KMS-11 (cell line): ENCODE results near the gene TMEM242.

ENCODE experiments used
- H2AFZ ChIP-seq: fragments of 200-600 bp; sonication (generic); 2 replicates; pipeline ENCODE4 v1.6.1; 2016; ENCODE audit warnings: antibody characterized with exemption, mixed run types, low read depth
- H3K27ac ChIP-seq: fragments of 200-600 bp; sonication (generic); 2 replicates; pipeline ENCODE4 v1.6.1; 2016; ENCODE audit warnings: mild to moderate bottlenecking, mixed run types
- H3K27me3 ChIP-seq: fragments of 200-600 bp; sonication (generic); 2 replicates; pipeline ENCODE4 v1.6.1; 2017; ENCODE audit warnings: mild to moderate bottlenecking, low read depth, mixed run types, moderate library complexity; ENCODE audit not compliant: insufficient read depth
- H3K36me3 ChIP-seq: fragments of 200-600 bp; sonication (generic); 2 replicates; pipeline ENCODE4 v1.6.1; 2017; ENCODE audit warnings: mild to moderate bottlenecking, mixed run types; ENCODE audit not compliant: insufficient read depth
- H3K4me1 ChIP-seq: fragments of 200-600 bp; sonication (generic); 2 replicates; pipeline ENCODE4 v1.6.1; 2016; ENCODE audit warnings: mild to moderate bottlenecking, low read depth, mixed run types; ENCODE audit not compliant: poor library complexity, severe bottlenecking
- H3K4me2 ChIP-seq: fragments of 200-600 bp; sonication (generic); 2 replicates; pipeline ENCODE4 v1.7.0; 2016; ENCODE audit warnings: mild to moderate bottlenecking, mixed run types
- H3K4me3 ChIP-seq: fragments of 200-600 bp; sonication (generic); IDR thresholded peaks from 2 replicates; pipeline ENCODE4 v1.6.1; 2017; ENCODE audit warnings: low read depth, low read length, mixed read lengths; ENCODE audit not compliant: insufficient read depth
- H3K79me2 ChIP-seq: fragments of 200-600 bp; sonication (generic); 2 replicates; pipeline ENCODE4 v1.6.1; 2016; ENCODE audit warnings: low read depth, mixed run types; ENCODE audit not compliant: insufficient read depth
- H3K9ac ChIP-seq: fragments of 200-600 bp; sonication (generic); 2 replicates; pipeline ENCODE4 v1.6.1; 2016; ENCODE audit warnings: mild to moderate bottlenecking, mixed run types
- H4K20me1 ChIP-seq: fragments of 200-600 bp; sonication (generic); 2 replicates; pipeline ENCODE4 v1.6.1; 2016; ENCODE audit warnings: mild to moderate bottlenecking, mixed run types; ENCODE audit not compliant: insufficient read depth
- TF ChIP-seq, protein P1 (sequence below): fragments of 200-600 bp; sonication (generic); conservative IDR thresholded peaks from 2 replicates; pipeline ENCODE4 v1.6.1; 2017; ENCODE audit warnings: low read depth, mild to moderate bottlenecking, antibody characterized with exemption, low read length, moderate library complexity, mixed read lengths

Gene TMEM242

DNA sequence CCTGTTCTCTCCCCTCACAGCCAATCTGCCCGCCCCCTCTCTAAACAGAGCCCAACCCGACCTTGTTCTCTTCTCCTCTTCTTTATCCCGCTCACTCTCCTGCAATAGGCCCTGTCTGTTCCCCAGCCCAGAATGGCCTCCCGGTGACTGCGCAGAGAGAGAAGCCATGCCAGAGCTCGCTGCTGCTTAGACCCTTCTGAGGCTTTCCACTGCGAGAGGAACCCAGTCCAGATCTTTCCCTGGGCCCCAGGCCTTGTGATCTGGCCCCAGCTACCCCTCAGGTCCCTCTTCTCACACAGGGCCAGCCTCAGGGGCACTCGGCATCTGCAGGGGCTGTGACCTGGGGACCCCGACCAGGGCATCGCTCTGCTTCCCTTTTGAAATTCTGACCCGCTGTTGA, 58.1 kb downstream of the TMEM242 start:
- H3K27ac ChIP-seq: no peak overlapping the region
- no peaks in the 10 kb centered on the region for H3K27me3 ChIP-seq
- no peaks in the 10 kb centered on the region for H4K20me1 ChIP-seq
- no peaks in the 10 kb centered on the region for H3K4me1 ChIP-seq
- H3K4me2 ChIP-seq: no peak overlapping the region
- no peak overlapping the region for H2AFZ ChIP-seq
- H3K4me3 ChIP-seq: no peak overlapping the region
- H3K9ac ChIP-seq: no peak overlapping the region
- TF ChIP-seq, protein P1, sequence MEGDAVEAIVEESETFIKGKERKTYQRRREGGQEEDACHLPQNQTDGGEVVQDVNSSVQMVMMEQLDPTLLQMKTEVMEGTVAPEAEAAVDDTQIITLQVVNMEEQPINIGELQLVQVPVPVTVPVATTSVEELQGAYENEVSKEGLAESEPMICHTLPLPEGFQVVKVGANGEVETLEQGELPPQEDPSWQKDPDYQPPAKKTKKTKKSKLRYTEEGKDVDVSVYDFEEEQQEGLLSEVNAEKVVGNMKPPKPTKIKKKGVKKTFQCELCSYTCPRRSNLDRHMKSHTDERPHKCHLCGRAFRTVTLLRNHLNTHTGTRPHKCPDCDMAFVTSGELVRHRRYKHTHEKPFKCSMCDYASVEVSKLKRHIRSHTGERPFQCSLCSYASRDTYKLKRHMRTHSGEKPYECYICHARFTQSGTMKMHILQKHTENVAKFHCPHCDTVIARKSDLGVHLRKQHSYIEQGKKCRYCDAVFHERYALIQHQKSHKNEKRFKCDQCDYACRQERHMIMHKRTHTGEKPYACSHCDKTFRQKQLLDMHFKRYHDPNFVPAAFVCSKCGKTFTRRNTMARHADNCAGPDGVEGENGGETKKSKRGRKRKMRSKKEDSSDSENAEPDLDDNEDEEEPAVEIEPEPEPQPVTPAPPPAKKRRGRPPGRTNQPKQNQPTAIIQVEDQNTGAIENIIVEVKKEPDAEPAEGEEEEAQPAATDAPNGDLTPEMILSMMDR: no peak
- H3K79me2 ChIP-seq: no peaks in the 10 kb centered on the region
- no peaks in the 10 kb centered on the region for H3K36me3 ChIP-seq

DNA sequence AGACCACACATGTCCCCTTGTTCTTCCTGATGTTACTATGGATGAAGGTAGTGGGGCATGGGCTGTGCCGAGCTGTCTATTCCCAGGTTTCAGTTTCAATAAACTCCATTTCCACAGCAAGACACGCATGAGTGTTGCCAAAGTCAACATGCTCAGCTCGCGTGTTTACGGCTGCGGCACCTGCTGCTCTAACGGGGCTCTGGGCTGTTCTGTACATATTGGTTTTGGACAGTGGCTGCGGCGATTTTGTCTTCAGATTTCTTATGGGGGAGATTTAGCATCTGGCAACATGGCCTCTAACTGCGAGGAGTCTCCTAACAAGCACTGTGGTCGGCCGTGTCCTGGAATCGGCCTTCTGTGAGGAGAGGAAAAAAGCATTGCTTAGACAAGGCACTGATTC, 58.6 kb downstream of the TMEM242 start:
- no peaks in the 10 kb centered on the region for H4K20me1 ChIP-seq
- no peak overlapping the region for H3K9ac ChIP-seq
- TF ChIP-seq, protein P1: no peak
- no peaks in the 10 kb centered on the region for H3K36me3 ChIP-seq
- H2AFZ ChIP-seq: no peak overlapping the region
- H3K4me3 ChIP-seq: no peak overlapping the region
- no peaks in the 10 kb centered on the region for H3K4me1 ChIP-seq
- no peak overlapping the region for H3K4me2 ChIP-seq
- no peak overlapping the region for H3K27ac ChIP-seq
- no peaks in the 10 kb centered on the region for H3K27me3 ChIP-seq
- H3K79me2 ChIP-seq: no peaks in the 10 kb centered on the region

DNA sequence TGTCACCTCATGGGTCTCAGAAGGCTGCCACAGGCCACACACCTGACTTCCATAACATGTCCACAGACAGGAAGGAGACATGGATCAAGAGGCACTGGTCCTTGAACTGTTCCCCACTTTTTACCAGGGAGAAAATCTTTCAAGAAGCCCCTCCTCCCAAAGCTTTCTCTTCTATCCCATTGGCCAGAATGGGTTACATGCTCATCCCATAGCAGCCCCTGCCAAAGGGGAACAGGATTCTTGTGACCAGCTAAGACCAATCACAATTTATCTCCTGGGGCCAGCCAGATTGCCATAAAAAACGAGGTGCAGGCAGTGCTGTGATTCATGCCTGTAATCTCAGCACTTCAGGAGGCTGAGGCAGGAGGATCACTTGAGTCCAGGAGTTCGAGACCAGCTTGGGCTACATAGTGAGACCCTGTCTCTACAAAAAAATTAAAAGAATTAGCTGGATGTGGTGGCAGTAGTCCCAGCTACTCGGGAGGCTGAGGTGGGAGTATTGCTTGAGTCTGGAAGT, 59.4 kb downstream of the TMEM242 start:
- no peak overlapping the region for H3K4me2 ChIP-seq
- H3K36me3 ChIP-seq: no peaks in the 10 kb centered on the region
- H3K79me2 ChIP-seq: no peaks in the 10 kb centered on the region
- H4K20me1 ChIP-seq: no peaks in the 10 kb centered on the region
- H3K9ac ChIP-seq: no peak overlapping the region
- no peaks in the 10 kb centered on the region for H3K27me3 ChIP-seq
- TF ChIP-seq, protein P1: no peak
- H3K27ac ChIP-seq: no peak overlapping the region
- no peaks in the 10 kb centered on the region for H3K4me1 ChIP-seq
- no peak overlapping the region for H3K4me3 ChIP-seq
- H2AFZ ChIP-seq: peak overlapping the region; percentile 15; the same call in 1 of the 2 replicates

DNA sequence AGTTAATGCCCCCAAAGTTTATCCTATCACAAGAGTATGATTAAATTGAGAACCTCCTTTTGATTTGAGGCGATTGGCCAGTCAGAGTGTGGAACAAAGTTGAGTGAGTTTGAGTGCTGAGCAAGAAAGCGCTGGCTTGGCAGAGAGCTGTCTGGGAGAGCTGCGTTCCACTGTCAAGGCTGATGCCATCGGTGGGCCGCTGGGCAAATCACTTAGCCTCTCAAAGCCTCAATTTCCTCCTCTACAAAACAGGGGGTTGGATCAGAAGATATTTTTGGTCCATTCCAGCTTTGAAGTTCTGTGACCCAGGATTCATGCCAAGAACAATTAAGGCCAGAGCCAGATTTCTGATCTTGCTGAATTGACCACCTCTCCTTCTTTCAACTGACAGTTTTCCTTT, 60.2 kb downstream of the TMEM242 start:
- no peaks in the 10 kb centered on the region for H3K4me1 ChIP-seq
- no peak overlapping the region for H3K4me3 ChIP-seq
- H3K4me2 ChIP-seq: no peak overlapping the region; the same call in 1 of the 2 replicates
- no peaks in the 10 kb centered on the region for H3K27me3 ChIP-seq
- H3K79me2 ChIP-seq: no peaks in the 10 kb centered on the region
- peak overlapping the region; percentile 15; the same call in 1 of the 2 replicates for H2AFZ ChIP-seq
- H3K36me3 ChIP-seq: no peaks in the 10 kb centered on the region
- no peaks in the 10 kb centered on the region for H4K20me1 ChIP-seq
- TF ChIP-seq, protein P1: no peak
- H3K9ac ChIP-seq: no peak overlapping the region
- no peak overlapping the region for H3K27ac ChIP-seq
